ENCODE data around the gene RAB6B. TPM values are rescaled to one million over a fixed set of nuclear protein-coding genes. Genes with fewer than 3 reads are reported as not detected.

RAB6B gene
- total RNA-seq, 3 donors from 2014 or later, result 1.8 to 3.9 (median 3.4) TPM

DNA sequence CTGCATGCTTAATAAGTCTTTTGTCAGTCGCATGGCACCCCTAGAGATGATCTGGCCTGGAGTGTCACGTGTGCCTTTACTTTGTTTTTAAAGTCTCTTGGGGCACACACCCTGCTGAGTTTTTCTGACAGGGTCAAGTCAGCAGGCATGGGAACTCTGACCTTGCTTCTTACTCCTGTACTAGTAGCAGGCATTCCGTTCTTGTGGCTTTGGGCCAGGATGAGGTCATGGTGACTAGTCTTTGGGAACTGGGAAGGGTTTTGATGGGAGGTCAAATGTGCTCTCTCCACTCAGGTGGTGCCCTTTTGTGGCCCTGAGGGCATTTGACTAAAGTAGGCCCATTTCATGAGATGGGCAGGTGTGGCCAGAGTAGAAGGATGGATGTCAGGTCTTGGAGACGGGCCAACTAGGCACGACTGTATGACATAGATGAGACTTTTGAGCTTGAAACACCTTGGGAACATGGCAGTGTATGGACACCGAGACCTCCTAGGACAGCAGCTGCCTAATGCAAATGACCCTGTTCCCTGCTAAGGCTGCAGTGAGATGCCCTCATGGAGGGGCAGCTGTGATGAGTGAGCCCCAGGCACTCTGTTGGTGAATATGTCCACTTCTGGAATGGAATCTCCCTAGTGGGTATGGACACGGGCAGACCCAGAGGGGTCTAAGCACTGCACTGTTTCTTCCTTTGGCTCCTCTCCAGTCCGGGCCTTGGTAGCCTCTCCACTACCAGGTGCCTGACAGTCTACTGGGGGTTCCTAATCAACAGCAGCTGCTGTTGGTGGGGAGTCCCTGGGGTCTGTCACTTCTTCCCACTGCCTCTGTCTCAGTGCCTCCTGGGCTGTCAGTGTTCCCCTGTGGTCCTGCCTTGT lies 73.7 kb downstream of the RAB6B start:
- intact Hi-C loops (cut with DNase I; ENCODE audit: low total_unique reads), result no loop called here
- Histone ChIP-seq H3K36me3 (peaks cover 6% of the 10 kb centered on the region), H3K27ac (peak overlapping the region; percentile 0 to 9), H3K4me1 (no peaks in the 10 kb centered on the region), H3K27me3 (no peaks in the 10 kb centered on the region), H3K9me3 (no peaks in the 10 kb centered on the region), H3K4me3 (no peak overlapping the region)
- TF ChIP-seq POLR2AphosphoS5 (IDR thresholded peaks at IDR 0.05), result no peak
- no peak for TF ChIP-seq POLR2A (IDR thresholded peaks at IDR 0.05)
- DNase-seq (ENCODE audit: low spot score in 2 of 2), result no peak

GRCh38 chr3:133820889-133821675 lies 74.6 kb downstream of the RAB6B start:
- Histone ChIP-seq H3K4me1 (no peaks in the 10 kb centered on the region), H3K27me3 (no peaks in the 10 kb centered on the region), H3K4me3 (no peak overlapping the region), H3K36me3 (peaks cover 6% of the 10 kb centered on the region), H3K9me3 (no peaks in the 10 kb centered on the region), H3K27ac (peak overlapping the region; percentile 36 to 74)
- TF ChIP-seq POLR2AphosphoS5 (IDR thresholded peaks at IDR 0.05) (no peak), POLR2A (IDR thresholded peaks at IDR 0.05) (no peak), CTCF (IDR thresholded peaks at IDR 0.05) (no peak)
- intact Hi-C loops (cut with DNase I; ENCODE audit: low total_unique reads), result no loop called here
- DNase-seq (ENCODE audit: low spot score in 2 of 2), result no peak

DNA sequence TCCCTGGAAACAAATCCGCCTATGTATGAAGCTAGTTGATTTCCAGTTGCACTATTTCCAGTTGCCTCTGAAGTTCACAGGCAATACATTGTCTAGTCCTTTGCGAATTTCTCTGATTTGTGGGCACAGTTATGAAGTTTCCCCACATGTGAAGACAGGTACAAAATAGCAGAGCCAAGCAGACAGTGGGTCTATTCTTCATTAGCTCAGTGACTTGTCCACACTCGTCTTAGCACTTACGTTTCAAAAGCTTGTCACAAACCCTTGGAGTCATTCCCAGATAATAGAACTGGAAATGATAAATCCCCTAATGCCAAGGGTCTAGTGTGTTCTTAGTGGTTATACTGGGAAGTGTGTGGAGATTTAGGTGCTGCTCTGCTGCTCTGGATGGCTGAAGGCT lies 75.6 kb downstream of the RAB6B start:
- intact Hi-C loops (cut with DNase I; ENCODE audit: low total_unique reads), result no loop called here
- H3K36me3 ChIP-seq, result peaks cover 6% of the 10 kb centered on the region

DNA sequence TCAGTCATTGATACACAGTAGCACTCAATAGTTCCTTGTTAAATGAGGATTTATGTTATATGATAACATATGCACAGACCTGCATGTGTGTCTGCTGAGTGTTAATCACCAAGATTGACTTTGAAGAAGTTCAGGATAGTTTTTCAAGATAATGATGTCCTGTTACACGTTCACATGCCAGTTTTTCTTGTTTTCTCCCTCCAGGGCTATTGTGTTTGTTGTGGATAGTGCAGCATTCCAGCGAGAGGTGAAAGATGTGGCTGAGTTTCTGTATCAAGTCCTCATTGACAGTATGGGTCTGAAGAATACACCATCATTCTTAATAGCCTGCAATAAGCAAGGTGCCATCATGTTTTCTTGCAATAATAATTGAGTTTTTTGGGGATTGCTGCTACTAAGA lies 80.3 kb downstream of the RAB6B start:
- intact Hi-C loops (cut with DNase I; ENCODE audit: low total_unique reads), result no loop called here
- no peaks in the 10 kb centered on the region for H3K27me3 ChIP-seq
- H3K9me3 ChIP-seq, result no peaks in the 10 kb centered on the region
- TF ChIP-seq CTCF (IDR thresholded peaks at IDR 0.05) (no peak), POLR2A (IDR thresholded peaks at IDR 0.05) (no peak), POLR2AphosphoS5 (IDR thresholded peaks at IDR 0.05) (no peak)
- peaks cover 6% of the 10 kb centered on the region for H3K36me3 ChIP-seq
- no peak overlapping the region for H3K27ac ChIP-seq
- no peaks in the 10 kb centered on the region for H3K4me1 ChIP-seq
- DNase-seq (ENCODE audit: low spot score in 2 of 2), result no peak
- no peak overlapping the region for H3K4me3 ChIP-seq

More for the DNA sequence above, 75.6 kb downstream of the RAB6B start:
- H3K27me3 ChIP-seq, result no peaks in the 10 kb centered on the region
- no peaks in the 10 kb centered on the region for H3K9me3 ChIP-seq
- no peak overlapping the region for H3K4me3 ChIP-seq
- peak in 1 of 2 donors; percentile 38 for DNase-seq (ENCODE audit: low spot score in 2 of 2)
- H3K27ac ChIP-seq, result peak overlapping the region in 1 of 2 donors; percentile 74
- no peak for TF ChIP-seq POLR2A (IDR thresholded peaks at IDR 0.05)
- no peak for TF ChIP-seq POLR2AphosphoS5 (IDR thresholded peaks at IDR 0.05)
- no peak for TF ChIP-seq CTCF (IDR thresholded peaks at IDR 0.05)
- no peaks in the 10 kb centered on the region for H3K4me1 ChIP-seq

DNA sequence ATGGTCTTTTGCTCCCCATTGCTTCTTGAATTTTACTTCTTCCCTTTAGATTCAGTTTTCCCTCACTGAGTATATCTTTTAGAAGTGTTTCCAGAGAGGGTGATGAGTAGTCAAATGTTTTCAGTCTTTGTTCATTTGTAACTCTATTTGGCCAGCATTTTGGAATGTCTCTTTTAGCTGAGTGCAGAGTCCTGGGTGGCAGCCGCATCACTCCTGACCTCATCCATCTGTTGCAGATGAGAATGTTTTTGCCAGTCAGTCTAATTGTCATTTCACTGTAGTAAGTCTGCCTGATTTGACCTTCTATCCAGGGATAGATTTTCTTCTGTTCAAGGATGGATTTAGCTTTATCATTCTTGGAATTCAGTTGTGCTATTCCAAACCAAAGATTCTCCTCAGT lies 82.8 kb downstream of the RAB6B start:
- no peak overlapping the region for H3K4me3 ChIP-seq
- H3K27me3 ChIP-seq, result no peaks in the 10 kb centered on the region
- no peak overlapping the region for H3K27ac ChIP-seq
- TF ChIP-seq POLR2A (IDR thresholded peaks at IDR 0.05) (no peak), CTCF (IDR thresholded peaks at IDR 0.05) (no peak)
- H3K4me1 ChIP-seq, result no peaks in the 10 kb centered on the region
- intact Hi-C loops (cut with DNase I; ENCODE audit: low total_unique reads), result no loop called here
- DNase-seq (ENCODE audit: low spot score in 2 of 2), result no peak
- H3K36me3 ChIP-seq, result no peaks in the 10 kb centered on the region
- H3K9me3 ChIP-seq, result no peaks in the 10 kb centered on the region

Measured in breast epithelium (tissue), 4 donors.